DMS53 treated with DMSO at 0.1 percent for 48 hours (cell line): ENCODE data around the gene ACAP3.
"Not testable (repeated sequence)": the region's sequence is repeated elsewhere in the genome, so short reads cannot be mapped to it uniquely, and the experiment has no call there.

Experiments
- DNase-seq: peaks from one replicate; lab custom pipeline; 2025; ENCODE audit not compliant: unreplicated experiment; lab: John Stamatoyannopoulos, UW

ACAP3 gene

DNA sequence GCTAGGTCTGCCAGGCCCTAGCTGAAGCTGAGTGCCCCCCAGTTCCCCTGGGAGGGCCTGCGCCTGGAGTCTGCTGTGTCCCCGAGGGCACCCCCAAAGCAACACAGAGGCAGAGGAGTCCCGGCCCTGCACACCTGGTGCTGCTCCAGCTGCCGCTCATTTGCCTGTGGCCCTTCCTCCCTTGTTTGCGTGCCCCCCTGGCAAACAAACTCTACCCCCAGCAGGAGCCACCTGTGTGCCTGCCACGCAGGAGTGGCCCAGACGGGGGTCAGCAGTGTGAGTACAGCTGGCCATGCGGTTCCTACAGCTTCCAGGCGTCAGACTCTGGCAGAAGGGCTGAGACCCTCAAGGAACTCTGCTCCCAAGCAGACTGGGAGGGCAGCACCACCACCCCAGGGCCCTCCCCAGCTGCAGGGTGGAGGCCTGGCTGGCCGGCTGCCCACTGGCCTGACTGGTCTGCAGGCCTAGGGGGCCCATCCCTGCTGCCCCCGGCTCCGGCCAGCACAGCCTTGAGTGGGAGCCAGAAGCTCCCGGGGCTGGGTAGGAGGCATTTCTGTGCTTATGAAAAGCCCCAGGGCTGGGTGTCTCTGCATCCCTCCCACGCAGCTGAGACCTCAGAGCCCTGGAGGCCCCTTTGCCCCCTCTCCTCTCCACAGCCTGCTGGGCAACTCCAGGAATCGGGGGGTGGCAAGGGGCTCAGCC, 22.8 kb upstream of the ACAP3 start:
- DNase-seq: no peak

DNA sequence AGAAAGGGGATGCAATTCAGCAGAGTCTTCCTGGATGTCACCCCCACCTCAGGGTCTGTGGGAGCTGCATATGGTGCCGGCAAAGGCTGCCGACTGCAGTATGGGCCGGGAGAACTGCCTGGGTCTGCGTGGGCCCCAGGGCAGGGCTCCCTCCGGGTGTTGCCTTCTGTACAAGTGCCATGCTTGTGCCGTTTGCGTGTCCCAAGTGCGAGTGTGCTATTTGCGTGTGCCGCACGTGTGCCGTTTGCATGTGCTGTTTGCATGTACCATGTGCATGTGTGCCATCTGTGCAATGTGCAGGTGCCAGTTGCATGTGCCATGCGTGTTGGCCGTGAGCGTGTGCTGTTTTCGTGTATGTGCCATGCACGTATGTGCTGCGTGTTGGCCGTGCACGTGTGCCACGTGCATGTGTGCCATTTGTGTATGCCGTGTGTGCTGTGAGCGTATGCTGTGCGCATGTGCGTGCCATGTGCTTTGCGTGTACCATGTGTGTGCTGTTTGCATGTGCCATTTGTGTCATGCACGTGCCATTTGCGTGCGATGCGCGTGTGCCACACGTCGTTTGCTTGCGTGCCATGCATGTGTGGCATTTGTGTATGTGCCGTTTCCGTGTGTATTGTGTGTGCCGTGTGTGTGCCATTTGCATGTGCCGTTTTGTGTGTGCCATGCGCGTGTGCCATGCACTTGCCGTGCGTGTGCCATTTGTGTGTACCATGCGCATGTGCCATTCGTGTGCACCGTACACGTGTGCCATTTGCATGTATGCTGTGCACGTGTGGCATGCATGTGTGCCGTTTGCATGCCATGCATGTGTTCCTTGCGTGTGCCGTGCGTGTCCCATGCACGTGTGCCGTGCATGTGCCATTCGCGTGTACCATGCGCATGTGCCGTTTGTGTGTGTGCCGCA, 21.8 kb upstream of the ACAP3 start:
- no peak for DNase-seq

DNA sequence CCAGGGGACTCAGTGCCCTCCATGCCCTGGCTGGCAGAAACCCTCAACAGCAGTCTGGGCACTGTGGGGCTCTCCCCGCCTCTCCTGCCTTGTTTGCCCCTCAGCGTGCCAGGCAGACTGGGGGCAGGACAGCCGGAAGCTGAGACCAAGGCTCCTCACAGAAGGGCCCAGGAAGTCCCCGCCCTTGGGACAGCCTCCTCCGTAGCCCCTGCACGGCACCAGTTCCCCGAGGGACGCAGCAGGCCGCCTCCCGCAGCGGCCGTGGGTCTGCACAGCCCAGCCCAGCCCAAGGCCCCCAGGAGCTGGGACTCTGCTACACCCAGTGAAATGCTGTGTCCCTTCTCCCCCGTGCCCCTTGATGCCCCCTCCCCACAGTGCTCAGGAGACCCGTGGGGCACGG, 20.5 kb upstream of the ACAP3 start:
- DNase-seq: no peak

DNA sequence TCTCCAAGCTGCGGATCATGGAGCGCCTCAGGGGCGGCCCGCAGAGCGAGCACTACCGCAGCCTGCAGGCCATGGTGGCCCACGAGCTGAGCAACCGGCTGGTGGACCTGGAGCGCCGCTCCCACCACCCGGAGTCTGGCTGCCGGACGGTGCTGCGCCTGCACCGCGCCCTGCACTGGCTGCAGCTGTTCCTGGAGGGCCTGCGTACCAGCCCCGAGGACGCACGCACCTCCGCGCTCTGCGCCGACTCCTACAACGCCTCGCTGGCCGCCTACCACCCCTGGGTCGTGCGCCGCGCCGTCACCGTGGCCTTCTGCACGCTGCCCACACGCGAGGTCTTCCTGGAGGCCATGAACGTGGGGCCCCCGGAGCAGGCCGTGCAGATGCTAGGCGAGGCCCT, 19.6 kb upstream of the ACAP3 start:
- DNase-seq: no peak

DNA sequence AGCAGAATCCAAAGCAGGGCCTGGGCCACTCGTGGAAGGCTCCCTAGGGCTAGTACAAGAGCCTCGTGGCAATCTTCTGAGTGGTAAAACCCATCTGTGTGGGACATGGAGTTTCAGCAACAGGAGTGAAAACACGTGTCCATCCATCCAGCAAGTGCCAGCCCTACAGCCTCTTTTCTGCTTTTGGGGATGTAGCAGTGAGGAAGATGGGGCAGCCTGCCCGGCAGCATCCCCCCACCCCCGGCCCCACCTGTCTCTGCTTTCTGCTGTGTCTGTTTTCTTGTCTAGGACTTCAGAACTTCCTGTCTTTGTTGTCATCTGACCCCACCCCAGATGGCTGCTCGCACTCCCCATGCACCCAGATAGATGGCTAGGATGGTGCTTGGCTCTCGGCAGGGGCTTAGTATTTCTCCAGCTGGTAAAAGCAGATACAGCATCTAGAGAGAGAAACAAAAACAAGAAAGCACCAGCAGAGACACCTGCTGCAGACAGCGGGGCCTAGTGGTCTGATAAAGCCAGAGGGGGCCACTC, 18.4 kb upstream of the ACAP3 start:
- DNase-seq: no peak

DNA sequence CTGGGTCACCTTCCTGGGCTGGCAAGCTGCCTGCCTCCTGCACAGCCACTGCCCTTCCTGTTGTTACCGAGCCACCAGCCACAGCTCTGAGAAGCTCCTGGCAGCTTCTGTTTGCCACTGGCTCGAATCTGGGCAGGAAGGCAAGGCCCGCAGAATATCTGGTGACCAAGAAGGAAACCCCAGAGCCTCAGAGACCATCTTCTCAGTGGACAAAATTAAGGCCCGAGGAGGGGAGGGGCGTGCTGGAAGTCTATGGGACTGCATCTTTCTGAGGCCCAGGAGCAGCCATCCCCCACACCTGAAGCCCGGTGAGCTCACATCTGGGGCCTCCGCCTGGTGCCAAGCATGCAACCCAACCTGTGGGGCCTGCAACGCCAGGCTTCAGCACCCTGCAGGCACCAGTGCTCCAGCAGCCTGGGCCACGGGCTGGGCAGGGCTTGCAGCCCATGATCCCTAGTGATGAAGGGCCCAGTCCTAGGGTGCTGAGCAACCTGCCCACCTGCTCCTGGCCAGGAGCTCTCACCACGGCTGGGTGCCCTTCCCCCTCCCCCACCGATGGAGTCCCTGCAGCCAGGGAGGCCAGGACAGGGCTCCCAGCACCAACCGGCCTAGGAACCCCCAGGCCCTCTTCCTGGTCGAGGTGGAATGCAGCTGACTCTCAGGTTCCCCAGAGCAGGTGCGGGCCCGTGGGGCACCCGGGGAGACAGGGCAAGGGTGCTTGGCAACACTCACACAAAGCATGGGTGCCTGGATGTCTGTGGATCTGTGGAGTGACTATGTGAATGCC, 17.8 kb upstream of the ACAP3 start:
- DNase-seq: no peak

DNA sequence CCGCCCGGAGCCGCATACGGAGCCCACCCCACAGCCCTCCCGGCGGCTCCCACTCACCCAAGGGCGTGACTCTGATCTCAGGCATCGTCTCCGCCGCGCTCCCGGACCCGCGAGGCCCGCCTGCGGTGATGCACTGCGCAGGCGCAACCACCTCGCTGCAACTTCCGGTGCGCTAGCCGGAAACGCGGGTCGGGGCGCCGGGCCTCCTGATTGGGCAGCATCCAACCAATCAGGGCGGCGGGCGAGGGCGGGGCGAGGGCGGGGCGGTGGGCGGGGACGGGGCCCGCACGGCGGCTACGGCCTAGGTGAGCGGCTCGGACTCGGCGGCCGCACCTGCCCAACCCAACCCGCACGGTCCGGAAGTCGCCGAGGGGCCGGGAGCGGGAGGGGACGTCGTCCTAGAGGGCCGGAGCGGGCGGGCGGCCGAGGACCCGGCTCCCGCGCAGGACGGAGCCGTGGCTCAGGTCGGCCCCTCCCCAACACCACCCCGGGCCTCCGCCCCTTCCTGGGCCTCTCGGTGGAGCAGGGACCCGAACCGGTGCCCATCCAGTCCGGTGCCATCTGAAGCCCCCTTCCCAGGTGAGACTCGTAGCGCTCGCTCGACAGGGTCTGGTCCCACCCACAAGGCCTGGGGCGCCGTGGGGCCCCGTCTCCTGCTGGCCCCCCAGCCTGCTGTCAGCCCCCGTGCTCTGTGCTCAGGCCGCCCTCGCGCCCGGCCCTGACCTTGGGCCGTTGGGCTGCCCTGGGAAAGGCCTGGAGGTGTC, 17.0 kb upstream of the ACAP3 start, which contains the start of the genes CPTP and INTS11:
Gene CPTP, plus strand, starts transcription at position 279 of the 764 bp plus-strand sequence. CDS start 2,109 bp downstream, outside the sequence.
Gene INTS11, minus strand, starts transcription at position 137 of the 764 bp plus-strand sequence. Its CDS starts 52 bp downstream, at position 85.
- DNase-seq: peak; percentile 86

DNA sequence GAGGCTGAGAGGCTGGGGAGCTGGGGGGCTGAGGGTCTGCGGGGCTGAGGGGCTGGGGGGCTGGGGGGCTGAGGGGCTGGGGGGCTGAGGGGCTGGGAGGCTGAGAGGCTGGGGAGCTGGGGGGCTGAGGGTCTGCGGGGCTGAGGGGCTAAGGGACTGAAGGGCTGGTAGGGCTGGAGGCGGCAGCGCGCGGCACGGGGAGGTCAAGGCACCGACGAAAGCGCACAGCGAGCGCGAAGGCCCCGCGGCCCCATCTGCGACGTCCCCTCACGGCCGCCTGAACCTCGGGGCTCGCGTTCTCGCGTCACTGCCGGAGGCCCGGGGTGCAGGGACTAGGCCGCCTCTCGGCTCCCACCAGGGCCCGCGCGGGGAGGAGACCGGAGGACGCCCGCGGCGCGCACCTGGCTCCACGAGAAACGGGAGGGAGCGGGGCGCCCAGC, 16.4 kb upstream of the ACAP3 start:
- DNase-seq: no peak

DNA sequence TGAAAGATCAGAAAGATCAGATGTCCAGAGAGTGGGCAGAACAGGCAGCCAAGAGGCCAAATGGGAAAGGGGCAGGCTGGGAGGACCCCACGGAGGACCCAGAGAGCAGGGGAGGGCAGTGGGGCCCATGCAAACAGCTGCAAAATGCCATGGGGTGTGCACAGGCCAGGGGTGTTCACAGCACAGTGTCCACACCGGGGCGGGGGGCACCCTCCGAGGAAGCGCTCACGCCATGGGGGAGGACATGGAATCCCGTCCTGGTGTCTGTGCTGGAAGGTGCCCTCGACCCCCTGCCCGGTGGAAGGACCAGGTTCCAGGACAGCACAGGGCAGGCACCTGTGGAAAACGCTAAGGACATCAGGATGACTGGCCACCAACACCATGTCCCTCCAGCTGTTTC, 15.2 kb upstream of the ACAP3 start:
- no peak for DNase-seq

DNA sequence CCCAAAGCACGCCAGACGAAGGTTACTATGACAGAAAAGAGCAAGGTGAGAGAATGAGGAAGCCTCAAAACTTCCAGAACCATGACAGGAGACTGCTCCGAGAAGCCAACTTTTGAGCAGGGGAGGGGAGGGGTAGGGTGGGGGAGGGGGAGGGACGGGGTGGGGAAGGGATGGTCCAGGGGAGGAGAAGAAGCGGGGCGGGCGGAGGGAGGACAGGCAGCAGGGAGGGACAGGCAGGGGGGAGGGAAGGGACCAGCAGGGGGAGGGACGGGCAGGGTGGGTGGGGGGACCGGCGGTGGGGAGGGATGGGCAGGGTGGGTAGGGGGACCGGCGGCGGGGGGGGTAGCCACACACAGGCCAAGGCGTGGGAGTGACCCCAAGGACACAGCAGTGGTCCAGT, 14.7 kb upstream of the ACAP3 start:
- no peak for DNase-seq

DNA sequence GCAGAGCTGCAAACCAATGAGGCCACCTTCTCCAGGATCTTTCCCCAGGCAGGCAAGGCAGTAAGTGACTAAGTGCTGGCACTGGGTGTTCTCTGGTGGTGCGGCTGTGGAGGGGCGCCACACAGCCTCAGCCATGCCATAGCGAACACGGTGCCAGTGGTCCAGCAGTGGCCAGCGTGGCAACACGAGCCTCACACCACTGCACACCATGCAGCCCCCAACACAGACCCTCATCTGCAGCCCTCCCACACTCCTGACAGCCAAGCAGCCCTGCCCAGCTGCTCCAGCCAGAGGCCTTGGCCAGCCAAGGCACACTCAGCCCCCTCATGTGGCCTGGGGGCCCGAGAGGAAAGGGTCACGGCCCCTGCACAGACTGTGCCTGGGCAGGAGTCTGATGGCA, 13.7 kb upstream of the ACAP3 start:
- no peak for DNase-seq

DNA sequence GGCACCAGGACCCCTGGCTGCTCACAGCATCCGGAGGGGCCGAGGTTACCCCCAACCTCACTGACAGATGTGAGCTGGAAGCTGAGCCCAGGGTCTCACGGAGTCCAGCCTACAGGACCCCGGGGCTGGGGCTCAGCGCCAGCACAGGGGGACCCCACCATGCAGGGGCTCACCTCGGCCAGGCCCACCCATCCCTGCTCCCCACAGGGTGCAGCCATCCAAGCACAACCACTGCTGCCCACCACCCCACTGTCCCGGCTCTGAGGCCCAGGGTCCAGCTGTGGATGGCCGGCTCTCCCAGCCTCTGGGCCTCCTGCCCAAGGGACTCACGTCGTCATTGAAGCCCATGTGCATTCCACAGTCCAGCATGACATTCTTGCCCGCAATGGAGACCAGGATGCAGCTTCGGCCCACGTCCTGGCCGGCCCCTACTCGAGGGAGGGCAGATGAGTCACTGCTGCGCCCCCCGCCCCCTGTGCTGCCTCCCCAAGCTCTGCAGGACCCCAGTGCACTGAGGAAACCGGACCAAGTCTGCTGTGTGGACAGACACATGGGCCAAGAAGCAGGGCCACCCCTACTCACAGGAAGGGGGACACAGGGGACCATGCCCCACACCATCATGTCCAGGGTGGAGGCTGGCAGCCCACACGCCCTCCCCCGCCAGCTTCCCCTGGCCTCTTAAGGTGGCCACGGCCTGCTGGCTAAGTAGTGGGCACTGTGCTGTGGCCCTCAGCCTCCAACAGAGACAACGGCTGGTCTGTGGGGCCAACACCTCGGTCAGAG, 13.1 kb upstream of the ACAP3 start:
- DNase-seq: no peak

DNA sequence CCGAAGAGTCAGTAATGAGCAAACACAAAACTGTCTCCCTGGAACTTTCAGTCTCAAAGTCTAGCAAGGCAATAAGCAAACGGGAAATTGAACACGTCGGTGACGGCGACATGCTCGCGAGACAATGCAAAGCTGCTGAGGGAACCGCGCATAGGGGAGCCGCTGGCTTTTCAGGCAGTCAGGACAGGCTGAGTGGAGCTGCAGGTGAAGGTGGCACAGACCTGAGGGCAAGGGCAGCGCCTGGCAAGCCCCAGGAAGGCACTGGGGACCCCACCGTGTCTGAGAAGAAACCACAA, 11.9 kb upstream of the ACAP3 start:
- no peak for DNase-seq

DNA sequence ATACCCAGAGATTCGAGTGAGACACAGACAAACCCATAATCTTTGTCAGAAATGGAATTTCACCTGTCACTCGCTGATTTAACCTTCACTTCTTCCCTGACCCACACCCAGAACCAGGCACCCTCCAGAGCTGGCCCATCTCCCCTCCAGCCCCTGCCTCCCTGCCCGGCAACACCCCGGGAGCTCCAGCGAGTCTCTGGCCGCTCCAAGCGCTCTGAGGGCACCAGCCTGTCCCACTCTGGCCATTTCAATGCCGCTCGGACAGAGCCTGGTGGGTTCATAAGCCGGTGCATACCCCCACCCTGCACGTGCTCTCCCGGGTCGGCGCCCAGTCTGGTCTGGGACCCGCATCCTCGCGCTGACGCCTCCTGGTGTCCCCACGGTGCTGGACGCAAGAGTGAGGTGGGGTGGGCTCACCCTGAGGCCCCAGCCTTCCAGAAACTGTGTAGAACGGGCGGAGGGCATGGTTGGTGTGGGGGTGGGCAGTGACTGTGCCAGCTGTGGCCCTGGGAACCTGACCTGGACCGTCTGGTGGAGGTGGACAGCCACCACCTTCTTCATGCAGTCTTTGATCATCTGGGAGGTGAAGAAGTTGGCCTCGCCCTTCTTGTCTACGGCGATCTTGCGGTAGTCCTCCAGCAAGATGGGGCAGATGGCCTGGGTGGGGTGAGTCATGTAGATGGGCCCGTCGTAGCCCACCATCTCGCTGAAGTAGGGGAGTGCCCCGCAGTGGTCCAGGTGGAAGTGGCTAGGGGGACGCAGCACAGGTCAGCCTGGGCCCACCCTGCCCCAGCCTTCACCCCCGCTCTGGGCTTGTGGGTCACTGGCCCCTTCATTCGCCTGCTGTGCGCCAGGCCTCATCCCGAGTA, 11.3 kb upstream of the ACAP3 start:
- DNase-seq: no peak

DNA sequence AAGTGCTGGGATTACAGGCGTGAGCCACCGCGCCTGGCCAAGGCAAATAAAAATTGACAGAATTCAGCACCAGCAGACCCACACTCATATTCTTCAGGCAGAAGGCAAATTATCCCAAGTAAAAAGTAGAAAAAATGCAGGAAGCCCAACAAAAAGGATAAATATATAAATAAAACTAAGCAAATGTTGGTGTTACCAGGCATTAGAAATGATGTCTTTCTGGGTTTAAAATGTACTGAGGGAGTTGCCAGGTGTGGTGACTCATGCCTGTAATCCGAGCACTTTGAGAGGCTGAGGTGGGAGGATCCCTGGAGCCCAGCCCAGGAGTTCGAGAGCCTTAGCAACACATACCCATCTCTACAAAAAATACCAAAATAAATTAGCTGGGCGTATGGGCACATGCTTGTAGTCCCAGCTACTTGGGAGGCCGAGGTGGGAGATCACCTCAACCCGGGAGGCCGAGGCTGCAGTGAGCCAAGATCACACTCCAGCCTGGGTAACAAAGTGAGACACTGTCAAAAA, 10.5 kb upstream of the ACAP3 start:
- DNase-seq: peak; percentile 83

DNA sequence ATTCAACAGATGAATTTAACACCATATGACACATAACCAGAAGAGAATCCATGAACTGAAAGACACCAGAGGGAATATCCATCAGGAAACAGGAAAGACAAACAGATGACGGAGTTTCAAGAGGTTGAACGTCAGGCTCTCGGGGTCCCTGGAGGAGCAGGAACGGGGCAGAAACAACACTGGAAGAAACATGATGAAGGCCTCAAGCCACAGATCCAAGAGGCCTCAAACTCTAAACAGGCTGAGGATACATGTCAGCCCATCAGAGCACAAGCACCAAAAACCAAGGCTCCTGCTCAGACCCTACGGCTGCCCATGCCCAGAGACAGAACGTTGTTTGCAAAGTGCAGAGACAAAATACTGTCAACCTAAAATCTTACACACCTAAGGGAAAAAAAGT, 9.7 kb upstream of the ACAP3 start:
- no peak for DNase-seq

DNA sequence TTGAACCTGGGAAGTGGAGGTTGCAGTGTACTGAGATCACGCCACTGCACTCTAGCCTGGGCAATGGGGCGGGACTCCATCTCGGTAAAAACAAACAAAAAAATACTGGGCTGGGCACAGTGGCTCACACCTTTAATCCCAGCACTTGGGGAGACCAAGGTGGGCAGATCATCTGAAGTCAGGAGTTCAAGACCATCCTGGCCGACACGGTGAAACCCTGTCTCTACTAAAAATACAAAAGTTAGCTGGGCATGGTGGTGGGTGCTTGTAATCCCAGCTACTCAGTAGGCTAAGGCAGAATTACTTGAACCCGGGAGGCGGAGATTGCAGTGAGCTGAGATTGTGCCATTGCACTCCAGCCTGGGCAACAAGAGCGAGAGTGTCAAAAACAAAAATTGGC, 8.5 kb upstream of the ACAP3 start:
- DNase-seq: not testable (repeated sequence)

DNA sequence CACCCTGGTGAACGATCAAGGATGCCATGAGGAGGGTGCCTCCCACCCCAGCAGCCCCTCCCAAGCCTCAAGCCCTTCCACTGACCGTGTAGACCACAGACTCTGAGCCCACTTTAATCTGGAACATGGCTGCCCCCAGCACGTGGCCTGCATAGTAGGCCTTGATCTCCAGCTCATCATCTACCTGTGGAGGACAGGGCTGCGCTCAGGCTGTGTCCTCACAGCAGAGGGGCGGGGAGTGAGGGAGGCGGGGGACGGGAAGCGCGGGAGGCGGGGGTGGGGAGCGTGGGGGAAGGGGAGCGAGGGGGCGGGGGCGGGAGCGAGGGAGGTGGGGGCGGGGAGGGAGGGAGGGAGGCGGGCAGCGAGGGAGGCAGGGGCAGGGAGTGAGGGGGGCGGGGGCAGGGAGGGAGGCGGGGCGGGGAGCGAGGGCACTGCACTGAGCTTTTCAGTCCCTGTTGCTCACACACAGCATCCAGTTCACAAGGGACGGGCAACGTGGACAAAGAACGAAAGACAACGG, 7.8 kb upstream of the ACAP3 start:
- no peak for DNase-seq
